Activated CD8-positive, alpha-beta memory T cell treated with anti-CD3 and anti-CD28 coated beads, Interleukin-2, amount 50 U/mL, for 1 hour (primary cell): ENCODE results near the gene DNAJB6.
A peak's percentile ranks its signal among the peaks of the same experiment; 100 is the strongest.

ENCODE experiments used
- DNase-seq: peaks from one replicate; pipeline ENCODE4 v3.0.0-alpha.2; 2020; ENCODE audit errors: extremely low read depth

The DNAJB6 gene

GRCh38 chr7:157368955-157369354, 32.2 kb downstream of the DNAJB6 start:
- no peak for DNase-seq

GRCh38 chr7:157370742-157371141, 33.9 kb downstream of the DNAJB6 start:
- DNase-seq: no peak

GRCh38 chr7:157371296-157371695, 34.5 kb downstream of the DNAJB6 start:
- DNase-seq: no peak

- no peak for DNase-seq
Observed at GRCh38 chr7:157372300-157373232, 35.8 kb downstream of the DNAJB6 start.

- no peak for DNase-seq
Observed at GRCh38 chr7:157373493-157373892, 36.7 kb downstream of the DNAJB6 start.

GRCh38 chr7:157375410-157375809, 38.6 kb downstream of the DNAJB6 start:
- no peak for DNase-seq

GRCh38 chr7:157377436-157378124, 40.8 kb downstream of the DNAJB6 start:
- DNase-seq: no peak

GRCh38 chr7:157378390-157378789, 41.6 kb downstream of the DNAJB6 start:
- DNase-seq: no peak

GRCh38 chr7:157379493-157379892, 42.7 kb downstream of the DNAJB6 start:
- DNase-seq: no peak

- no peak for DNase-seq
Observed at GRCh38 chr7:157380416-157380815, 43.6 kb downstream of the DNAJB6 start.

- no peak for DNase-seq
Observed at GRCh38 chr7:157383868-157384267, 47.1 kb downstream of the DNAJB6 start.

- no peak for DNase-seq
Observed at GRCh38 chr7:157384301-157384700, 47.5 kb downstream of the DNAJB6 start.

- DNase-seq: peak; percentile 73
Observed at GRCh38 chr7:157386979-157387800, 50.4 kb downstream of the DNAJB6 start.

- no peak for DNase-seq
Observed at GRCh38 chr7:157388301-157388700, 51.5 kb downstream of the DNAJB6 start.

- no peak for DNase-seq
Observed at GRCh38 chr7:157389951-157390730, 53.3 kb downstream of the DNAJB6 start.

GRCh38 chr7:157391036-157391710, 54.4 kb downstream of the DNAJB6 start:
- DNase-seq: no peak

- DNase-seq: no peak
Observed at GRCh38 chr7:157392256-157393037, 55.6 kb downstream of the DNAJB6 start.

GRCh38 chr7:157394246-157395191, 57.7 kb downstream of the DNAJB6 start:
- no peak for DNase-seq

GRCh38 chr7:157395206-157395605, 58.4 kb downstream of the DNAJB6 start:
- no peak for DNase-seq
